WTC11 (cell line): Measurements from ENCODE around the gene ENC1. TPM values are rescaled to one million over a fixed set of nuclear protein-coding genes. Genes with fewer than 3 reads are reported as not detected.

Experiments
- ATAC-seq: fragments of 200-7000 bp; cut with Tn5 transposase; 2 replicates; pipeline ENCODE4 v1.10.0; 2021; ENCODE audit warnings: mild to moderate bottlenecking, moderate library complexity
- CTCF ChIA-PET: fragments of 300-600 bp; sonication (Branson Sonifier 250); formaldehyde crosslinking; loops from one replicate; lab custom pipeline; 2021; ENCODE audit warnings: antibody characterized with exemption; lab: Charles Lee
- POLR2A ChIA-PET: fragments of 350-600 bp; sonication (Branson Sonifier 250); formaldehyde crosslinking; loops from one replicate; lab custom pipeline; 2021; ENCODE audit warnings: antibody characterized with exemption; lab: Charles Lee
- DNase-seq: peaks from one replicate; pipeline ENCODE4 v3.0.0; 2021; ENCODE audit warnings: low spot score
- H3K27ac Mint-ChIP-seq: 2 replicates; pipeline ENCODE4 v1.8.0; 2021; ENCODE audit warnings: mixed read lengths
- H3K27me3 Mint-ChIP-seq: 2 replicates; pipeline ENCODE4 v1.8.0; 2021; ENCODE audit warnings: low read depth, mild to moderate bottlenecking, moderate library complexity, mixed read lengths
- H3K36me3 Mint-ChIP-seq: 2 replicates; pipeline ENCODE4 v1.8.0; 2021; ENCODE audit warnings: mixed read lengths
- H3K4me1 Mint-ChIP-seq: 2 replicates; pipeline ENCODE4 v1.8.0; 2022; ENCODE audit warnings: mixed read lengths
- H3K4me3 Mint-ChIP-seq: 2 replicates; pipeline ENCODE4 v1.8.0; 2021; ENCODE audit warnings: mild to moderate bottlenecking, moderate library complexity, mixed read lengths
- H3K9me3 Mint-ChIP-seq: 2 replicates; pipeline ENCODE4 v1.8.0; 2021; ENCODE audit warnings: mixed read lengths
- ATF2 ChIP-seq: sonication (generic); formaldehyde crosslinking; IDR thresholded peaks from 2 replicates; pipeline ENCODE4 v1.8.1; 2022; ENCODE audit warnings: low read depth, missing genetic modification reagents, borderline replicate concordance
- FOXK1 ChIP-seq: sonication (generic); formaldehyde crosslinking; IDR thresholded peaks from 2 replicates; pipeline ENCODE4 v1.8.0; 2022; ENCODE audit warnings: mild to moderate bottlenecking, moderate library complexity, missing genetic modification reagents
- FOXP1 ChIP-seq: sonication (generic); formaldehyde crosslinking; IDR thresholded peaks from 2 replicates; pipeline ENCODE4 v1.8.0; 2022; ENCODE audit warnings: missing genetic modification reagents, mild to moderate bottlenecking, moderate library complexity, borderline replicate concordance
- GABPB1 ChIP-seq: sonication (generic); formaldehyde crosslinking; IDR thresholded peaks from 2 replicates; pipeline ENCODE4 v1.8.1; 2023; ENCODE audit warnings: mild to moderate bottlenecking, missing genetic modification reagents
- HMGA2 ChIP-seq: fragments of 250-450 bp; sonication (Bioruptor Pico); IDR thresholded peaks from 2 replicates; pipeline ENCODE4 v1.4.0; 2021; ENCODE audit warnings: mild to moderate bottlenecking, moderate library complexity
- MXD4 ChIP-seq: fragments of 250-450 bp; sonication (Bioruptor Pico); IDR thresholded peaks from 2 replicates; pipeline ENCODE4 v1.8.0; 2021; ENCODE audit warnings: mild to moderate bottlenecking, moderate library complexity, borderline replicate concordance
- NFATC4 ChIP-seq: fragments of 250-450 bp; sonication (Bioruptor Pico); IDR thresholded peaks from 2 replicates; pipeline ENCODE4 v1.9.0; 2021; ENCODE audit warnings: mild to moderate bottlenecking
- SMAD4 ChIP-seq: sonication (generic); formaldehyde crosslinking; IDR thresholded peaks from 2 replicates; pipeline ENCODE4 v1.8.0; 2022; ENCODE audit warnings: mild to moderate bottlenecking, missing genetic modification reagents
- TEAD4 ChIP-seq: sonication (generic); formaldehyde crosslinking; IDR thresholded peaks from 2 replicates; pipeline ENCODE4 v1.8.0; 2022; ENCODE audit warnings: mild to moderate bottlenecking, missing genetic modification reagents
- ZNF121 ChIP-seq: sonication (generic); formaldehyde crosslinking; IDR thresholded peaks from 2 replicates; pipeline ENCODE4 v1.8.0; 2023; ENCODE audit warnings: missing genetic modification reagents
- ZNF219 ChIP-seq: sonication (generic); formaldehyde crosslinking; IDR thresholded peaks from 2 replicates; pipeline ENCODE4 v1.8.0; 2023; ENCODE audit warnings: missing genetic modification reagents, mild to moderate bottlenecking, borderline replicate concordance
- ZNF232 ChIP-seq: sonication (generic); formaldehyde crosslinking; IDR thresholded peaks from 2 replicates; pipeline ENCODE4 v1.8.0; 2022; ENCODE audit warnings: mild to moderate bottlenecking, missing genetic modification reagents
- ZNF396 ChIP-seq: fragments of 250-450 bp; sonication (Bioruptor Pico); IDR thresholded peaks from 2 replicates; pipeline ENCODE4 v1.8.0; 2021; ENCODE audit warnings: mild to moderate bottlenecking, moderate library complexity, borderline replicate concordance
- ZNF416 ChIP-seq: fragments of 250-450 bp; sonication (Bioruptor Pico); IDR thresholded peaks from 2 replicates; pipeline ENCODE4 v1.9.0; 2021; ENCODE audit warnings: mild to moderate bottlenecking, inconsistent platforms
- total RNA-seq: library from RNA; stranded (reverse); gene quantifications from 3 replicates; pipeline ENCODE4 v1.2.3, GENCODE V29; 2021
- TF ChIP-seq, protein P1 (sequence below): sonication (generic); formaldehyde crosslinking; IDR thresholded peaks from 2 replicates; pipeline ENCODE4 v1.8.1; 2023; ENCODE audit warnings: mild to moderate bottlenecking, missing genetic modification reagents, moderate library complexity
- TF ChIP-seq, protein P2 (sequence below): fragments of 250-450 bp; sonication (Bioruptor Pico); IDR thresholded peaks from 2 replicates; pipeline ENCODE4 v1.8.0; 2021; ENCODE audit warnings: mild to moderate bottlenecking

Gene ENC1
- total RNA-seq, 1 experiment from 2014 or later = 18.3 TPM

DNA sequence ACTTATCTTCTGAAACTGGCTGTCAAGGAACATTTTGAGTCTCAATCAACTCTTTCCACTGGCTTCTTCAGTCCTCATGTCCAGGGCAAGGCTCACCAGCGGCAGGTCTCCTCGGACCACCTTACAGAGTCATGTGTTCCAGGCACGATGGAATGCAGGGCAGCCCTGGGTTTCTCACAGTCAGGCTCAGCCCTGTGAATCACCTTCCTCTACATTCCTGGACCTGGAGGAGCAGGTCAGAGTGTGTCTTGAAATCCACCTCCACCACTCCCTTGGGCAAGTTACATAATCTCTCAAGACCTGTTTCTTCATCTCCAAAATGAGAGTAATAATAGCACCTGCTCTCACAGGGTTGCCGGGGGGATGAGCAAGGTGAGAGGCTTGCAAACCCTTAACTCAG is 16.0 kb downstream of the ENC1 start (continued):
- TF ChIP-seq ZNF121 (CRISPR knock-in tag) (no peak), ZNF232 (CRISPR knock-in tag) (no peak), SMAD4 (CRISPR knock-in tag) (no peak)
- TF ChIP-seq, protein P1, sequence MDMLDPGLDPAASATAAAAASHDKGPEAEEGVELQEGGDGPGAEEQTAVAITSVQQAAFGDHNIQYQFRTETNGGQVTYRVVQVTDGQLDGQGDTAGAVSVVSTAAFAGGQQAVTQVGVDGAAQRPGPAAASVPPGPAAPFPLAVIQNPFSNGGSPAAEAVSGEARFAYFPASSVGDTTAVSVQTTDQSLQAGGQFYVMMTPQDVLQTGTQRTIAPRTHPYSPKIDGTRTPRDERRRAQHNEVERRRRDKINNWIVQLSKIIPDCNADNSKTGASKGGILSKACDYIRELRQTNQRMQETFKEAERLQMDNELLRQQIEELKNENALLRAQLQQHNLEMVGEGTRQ (CRISPR knock-in tag) = no peak

DNA sequence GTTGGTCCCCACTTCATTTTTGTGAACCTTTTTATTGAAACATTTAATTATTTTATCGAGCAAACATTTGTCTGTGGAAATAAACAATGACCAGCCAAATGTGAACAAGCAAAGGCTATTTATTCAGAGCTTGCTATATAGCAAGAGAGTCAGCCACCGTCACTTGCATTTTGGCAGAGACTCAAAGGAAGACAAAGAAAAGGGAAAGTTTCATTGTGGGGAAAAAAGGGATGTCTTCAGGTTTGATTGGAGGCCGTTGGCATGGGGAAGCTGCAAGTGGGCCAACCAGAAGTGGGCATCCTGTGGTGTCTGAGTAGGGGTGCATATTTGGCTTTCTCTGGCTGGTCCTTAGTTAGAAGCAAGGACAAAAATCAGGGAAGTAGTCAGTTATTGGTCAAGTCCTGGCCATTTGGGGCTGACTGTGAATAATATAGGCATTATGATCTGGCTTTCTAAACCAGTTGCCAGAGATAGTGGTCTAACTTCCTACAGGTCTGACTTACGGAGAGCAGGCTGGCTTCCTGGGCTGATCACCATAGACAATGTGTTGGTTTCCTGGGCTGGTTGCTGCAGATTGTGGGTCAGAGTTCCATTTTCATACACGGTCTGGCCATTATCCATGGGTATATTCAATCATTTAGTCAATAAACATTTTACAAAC is 16.6 kb downstream of the ENC1 start:
- ChIA-PET POLR2A (no interaction called here), CTCF (no interaction called here)
- TF ChIP-seq ATF2 (CRISPR knock-in tag) (no peak), FOXK1 (CRISPR knock-in tag) (no peak), HMGA2 (CRISPR knock-in tag) (no peak), ZNF396 (CRISPR knock-in tag) (no peak), ZNF219 (CRISPR knock-in tag) (no peak), ZNF416 (CRISPR knock-in tag) (no peak), TEAD4 (CRISPR knock-in tag) (no peak), GABPB1 (CRISPR knock-in tag) (no peak), FOXP1 (CRISPR knock-in tag) (no peak)
- TF ChIP-seq, protein P1 (CRISPR knock-in tag) = no peak
- Mint-ChIP-seq H3K36me3 (no peaks in the 10 kb centered on the region), H3K4me1 (peaks cover 50% of the 10 kb centered on the region), H3K27ac (no peak overlapping the region), H3K9me3 (no peaks in the 10 kb centered on the region), H3K27me3 (peaks cover 6% of the 10 kb centered on the region; the same call in 1 of the 2 replicates), H3K4me3 (no peak overlapping the region)
- DNase-seq = no peak
- ATAC-seq = no peak

DNA sequence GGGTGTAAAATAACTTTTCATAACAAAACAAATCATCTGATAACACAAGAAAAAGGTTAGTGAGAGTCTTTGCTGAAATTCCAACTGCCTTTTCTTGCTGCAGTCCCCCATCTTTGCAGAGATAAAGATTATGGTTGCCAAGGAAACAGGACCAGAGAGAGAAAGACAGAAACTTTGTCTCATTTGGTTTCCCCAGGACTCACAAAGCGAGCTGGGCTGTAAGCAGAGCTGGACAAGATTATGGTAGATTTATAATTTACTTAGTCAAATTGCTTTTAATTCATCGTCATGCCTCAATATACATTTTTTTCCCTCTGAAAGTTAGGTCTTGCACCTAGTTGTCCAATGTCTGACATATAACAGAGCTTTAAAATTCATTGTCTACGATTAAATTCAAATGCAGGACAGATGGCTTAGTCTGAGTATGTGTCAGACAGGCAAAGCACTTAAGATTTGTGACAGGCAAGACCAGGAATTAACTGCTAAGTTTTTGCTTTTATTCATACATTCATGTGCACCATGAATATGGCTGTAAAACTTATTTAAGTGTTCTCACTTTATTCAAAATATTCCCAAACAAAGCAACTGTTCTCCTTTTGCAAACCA is 17.4 kb downstream of the ENC1 start:
- no peak for TF ChIP-seq NFATC4 (CRISPR knock-in tag)
- TF ChIP-seq, protein P2, sequence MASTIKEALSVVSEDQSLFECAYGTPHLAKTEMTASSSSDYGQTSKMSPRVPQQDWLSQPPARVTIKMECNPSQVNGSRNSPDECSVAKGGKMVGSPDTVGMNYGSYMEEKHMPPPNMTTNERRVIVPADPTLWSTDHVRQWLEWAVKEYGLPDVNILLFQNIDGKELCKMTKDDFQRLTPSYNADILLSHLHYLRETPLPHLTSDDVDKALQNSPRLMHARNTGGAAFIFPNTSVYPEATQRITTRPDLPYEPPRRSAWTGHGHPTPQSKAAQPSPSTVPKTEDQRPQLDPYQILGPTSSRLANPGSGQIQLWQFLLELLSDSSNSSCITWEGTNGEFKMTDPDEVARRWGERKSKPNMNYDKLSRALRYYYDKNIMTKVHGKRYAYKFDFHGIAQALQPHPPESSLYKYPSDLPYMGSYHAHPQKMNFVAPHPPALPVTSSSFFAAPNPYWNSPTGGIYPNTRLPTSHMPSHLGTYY (CRISPR knock-in tag) = no peak
- TF ChIP-seq MXD4 (CRISPR knock-in tag) = no peak
- TF ChIP-seq, all 79 proteins: peak for 0
- Mint-ChIP-seq H3K27me3 (peaks cover 6% of the 10 kb centered on the region; the same call in 1 of the 2 replicates), H3K4me3 (no peak overlapping the region), H3K36me3 (no peaks in the 10 kb centered on the region), H3K27ac (no peak overlapping the region), H3K9me3 (no peaks in the 10 kb centered on the region), H3K4me1 (peaks cover 45% of the 10 kb centered on the region)
- DNase-seq = no peak
- no peak for ATAC-seq
- POLR2A ChIA-PET = no interaction called here
- CTCF ChIA-PET = interaction anchor here (1.0 kb wide), 1 partner anchor 18 kb away, joined by 4 read pairs; the partner anchor contains the start of gene ENC1
